Activated CD8-positive, alpha-beta memory T cell treated with anti-CD3 and anti-CD28 coated beads, Interleukin-2, amount 50 U/mL, for 24 hours (primary cell): Measurements from ENCODE around the gene CSRP1.

Source experiments
- DNase-seq: peaks from one replicate; pipeline ENCODE4 v3.0.0-alpha.2; 2020; ENCODE audit errors: extremely low read depth

CSRP1 gene

DNA sequence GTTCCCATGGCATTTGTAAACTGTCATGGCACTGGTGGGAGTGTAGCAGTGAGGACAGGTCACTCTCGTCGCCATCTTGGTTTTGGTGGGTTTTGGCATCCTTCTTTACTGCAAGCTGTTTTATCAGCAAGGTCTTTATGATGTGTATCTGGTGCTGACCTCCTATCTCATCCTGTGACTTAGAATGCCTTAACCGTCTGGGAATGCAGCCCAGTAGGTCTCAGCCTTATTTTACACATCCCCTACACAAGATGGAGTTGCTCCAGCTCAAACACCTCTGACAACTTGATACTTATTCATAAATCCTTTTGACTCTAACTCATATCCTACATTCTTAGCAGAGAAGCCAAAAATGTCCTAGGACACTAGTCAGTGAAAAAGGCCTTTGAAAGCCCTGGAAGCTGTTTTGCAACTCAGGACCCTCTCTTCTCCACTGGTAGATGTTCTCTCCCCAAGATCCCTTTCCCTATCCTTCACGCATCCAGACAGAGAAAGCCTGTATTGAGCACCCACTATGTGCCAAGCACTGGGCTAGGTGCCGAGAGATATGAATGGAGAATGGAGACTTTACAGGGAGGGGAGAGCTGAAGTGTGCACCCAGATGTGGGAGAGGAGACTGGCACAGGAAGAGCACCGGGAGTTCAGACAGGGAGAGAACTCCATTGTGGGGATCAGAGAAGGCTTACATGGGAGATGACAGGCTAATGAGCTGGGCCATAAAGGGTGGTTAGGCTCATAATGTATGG lies 6.7 kb upstream of the CSRP1 start:
- no peak for DNase-seq

DNA sequence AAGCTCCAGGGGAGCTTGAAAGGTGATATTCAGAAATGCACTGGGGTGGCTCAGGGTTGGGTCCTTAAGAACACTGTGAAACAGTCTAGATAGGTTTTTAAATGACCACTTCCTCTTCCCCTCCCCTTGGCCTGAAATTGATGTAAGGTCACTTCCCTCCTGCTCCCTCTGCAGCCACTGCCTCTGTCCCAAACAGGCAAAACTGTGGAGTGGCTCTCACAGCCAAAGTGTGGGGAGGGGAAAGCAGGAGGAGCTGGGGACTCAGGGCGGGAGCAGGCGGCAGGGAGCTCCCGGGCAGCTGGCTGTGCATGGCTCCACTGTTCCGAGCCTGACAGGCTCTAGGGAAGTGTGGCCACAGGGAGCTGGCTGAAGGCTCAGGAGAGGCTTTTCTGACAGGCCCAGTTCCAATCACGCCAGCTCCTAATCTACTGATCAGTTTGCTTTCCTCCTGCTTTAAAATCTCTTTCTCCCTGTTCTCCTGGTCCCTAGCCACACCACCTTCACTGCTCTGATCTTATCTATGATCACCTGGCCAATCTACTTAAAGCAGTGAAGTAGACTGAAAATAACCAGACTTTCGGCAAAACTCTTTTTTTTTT lies 5.1 kb upstream of the CSRP1 start:
- no peak for DNase-seq

DNA sequence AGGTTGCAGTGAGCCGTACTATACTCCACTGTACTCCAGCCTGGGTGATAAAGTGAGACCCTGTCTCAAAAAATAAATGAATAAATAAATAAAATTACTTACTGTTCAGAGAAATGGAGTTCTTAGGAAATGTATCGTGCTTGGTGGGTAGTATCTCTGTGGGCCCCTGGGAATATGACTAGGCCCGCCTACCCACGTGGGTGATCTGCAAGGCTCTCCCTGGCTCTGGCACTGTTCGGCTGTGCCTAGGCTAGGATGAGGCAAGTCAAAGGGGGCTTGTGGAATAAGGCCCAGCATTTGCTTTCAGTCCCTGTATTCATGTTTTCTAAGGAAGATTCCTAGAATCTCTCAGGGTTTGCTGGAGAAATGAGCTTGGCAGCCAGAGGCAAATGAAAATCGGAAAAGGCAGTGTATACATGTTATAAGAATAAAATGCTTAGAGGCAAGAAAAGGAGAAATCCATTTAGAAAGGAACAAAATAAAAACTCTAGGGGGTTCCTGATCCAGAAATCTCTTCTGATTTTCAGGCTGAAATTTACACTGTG lies 4.5 kb upstream of the CSRP1 start:
- DNase-seq = no peak

DNA sequence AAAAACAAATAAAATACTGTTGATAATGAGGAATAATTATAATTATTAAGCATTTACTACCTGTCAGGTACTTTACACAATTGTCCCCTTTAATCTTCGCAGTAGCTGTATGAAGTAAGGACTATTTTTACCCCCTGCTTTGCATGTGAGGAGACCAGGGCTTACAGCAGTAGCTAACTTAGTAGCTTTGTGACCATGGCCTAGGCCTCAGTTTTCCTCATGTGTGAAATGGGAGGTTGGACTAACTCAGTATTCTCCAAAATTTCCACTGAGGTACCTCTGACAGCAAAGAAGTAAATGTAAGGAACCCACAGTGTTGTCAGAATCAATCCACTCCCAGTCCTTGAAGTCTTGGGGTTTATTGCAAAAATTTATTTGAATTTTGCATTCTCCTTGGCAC lies 3.8 kb upstream of the CSRP1 start:
- no peak for DNase-seq

DNA sequence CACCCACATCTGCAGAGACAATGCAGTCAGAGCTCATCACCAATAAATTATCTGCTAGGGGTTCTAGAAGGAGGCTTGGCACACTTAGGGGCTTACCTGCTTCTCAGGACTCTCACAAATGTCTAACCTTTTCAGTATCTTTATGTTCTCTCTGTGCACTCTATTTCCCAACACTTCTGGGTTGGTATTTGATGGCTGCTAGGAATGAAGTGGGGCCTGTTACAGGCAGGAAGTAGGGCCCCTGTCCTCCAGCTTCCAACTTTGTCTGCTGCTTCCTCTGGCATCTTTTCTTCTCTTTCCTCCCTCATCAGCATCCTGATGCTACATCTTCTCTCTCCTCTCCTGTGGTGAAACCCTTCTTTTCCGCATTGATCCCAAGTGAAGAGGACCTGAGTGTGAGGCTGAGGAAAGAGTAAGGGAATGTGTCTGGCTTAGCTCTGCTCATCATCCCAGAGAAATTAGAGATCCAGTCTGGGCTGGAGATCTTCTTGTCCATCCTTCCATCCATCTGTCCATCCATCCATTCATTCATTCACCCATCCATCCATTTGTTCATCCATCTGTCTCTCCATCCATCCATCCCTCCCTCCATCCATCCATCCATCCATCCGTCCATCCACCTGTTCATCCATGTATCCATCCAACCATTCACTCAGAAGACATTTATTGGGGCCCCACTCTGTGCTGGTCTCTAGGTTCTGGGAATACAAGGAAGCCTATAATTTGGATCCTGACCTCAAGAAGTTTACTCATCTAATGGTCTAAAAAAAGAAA lies 2.9 kb upstream of the CSRP1 start:
- no peak for DNase-seq

DNA sequence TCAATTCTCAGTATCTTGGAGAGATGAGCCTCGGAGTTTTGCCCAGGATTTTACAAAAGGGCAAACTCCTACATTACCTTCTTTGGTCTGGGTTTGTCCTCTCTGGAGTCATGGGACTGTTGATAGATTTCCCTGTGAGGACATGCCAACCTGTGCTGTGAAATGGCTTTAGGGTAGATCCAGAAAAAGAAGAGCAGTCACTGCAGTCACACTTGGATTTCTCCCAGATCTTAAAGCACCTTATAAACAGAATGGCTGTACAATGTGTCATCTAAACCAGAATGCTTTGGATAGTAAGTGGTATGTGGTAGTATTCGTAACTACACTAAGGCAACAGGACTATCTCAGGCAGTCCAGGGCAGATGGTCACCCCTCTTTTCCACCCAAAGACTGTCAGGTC lies 1.9 kb upstream of the CSRP1 start:
- DNase-seq = no peak

DNA sequence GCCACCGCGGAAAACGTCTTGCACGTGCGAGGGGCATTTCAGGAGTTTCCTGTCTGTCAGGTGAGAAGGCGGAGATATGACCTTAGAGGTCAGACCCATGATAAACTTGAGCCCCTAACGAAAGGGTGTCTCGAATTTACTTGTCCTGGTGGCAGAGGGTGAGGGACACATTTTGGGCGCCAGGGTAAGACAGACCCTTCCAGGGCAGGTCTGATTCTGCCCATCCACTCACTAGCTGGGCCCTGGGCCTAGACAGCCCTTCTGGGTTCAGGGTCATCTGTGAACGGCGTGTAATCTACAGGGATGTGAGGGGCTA lies 395 bp upstream of the CSRP1 start:
- DNase-seq = no peak

DNA sequence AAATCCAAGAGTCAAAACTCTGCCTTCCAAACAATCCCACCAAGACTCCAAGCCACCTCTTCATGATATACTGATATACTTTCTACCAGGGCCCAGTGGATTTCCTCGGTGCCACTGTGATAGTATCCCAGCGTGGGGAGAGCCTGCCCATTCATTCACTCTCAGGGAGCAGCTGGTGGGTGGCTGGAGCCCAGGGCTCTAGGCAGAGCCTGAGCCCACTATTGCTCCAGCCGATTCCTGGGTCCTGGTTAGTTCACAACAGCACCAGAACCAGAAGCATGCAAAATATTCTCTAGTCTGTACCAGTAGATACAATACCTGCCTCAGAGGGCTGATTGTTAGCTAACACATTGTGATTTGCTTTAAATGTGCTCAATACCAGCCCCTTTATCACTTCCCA lies 831 bp downstream of the CSRP1 start:
- DNase-seq = no peak

DNA sequence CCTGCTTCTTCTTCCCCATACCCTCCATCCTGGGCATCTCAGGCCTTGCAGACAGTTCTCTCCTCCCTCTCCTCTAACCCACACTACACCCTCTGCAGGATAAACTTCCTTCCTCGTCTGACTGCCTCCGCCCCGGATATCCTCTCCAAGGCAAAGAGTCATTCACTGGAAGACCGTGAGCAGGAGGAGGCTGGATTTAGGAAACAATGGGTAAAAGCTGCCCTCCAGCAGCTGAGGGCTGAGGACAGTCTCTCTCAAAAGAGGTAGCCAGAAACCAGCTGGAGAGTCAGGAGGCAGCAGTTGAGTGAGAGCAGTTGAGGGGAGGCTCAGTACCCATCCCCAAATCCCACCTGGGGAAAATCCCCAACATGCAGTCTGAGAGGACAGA lies 1.4 kb downstream of the CSRP1 start:
- no peak for DNase-seq

DNA sequence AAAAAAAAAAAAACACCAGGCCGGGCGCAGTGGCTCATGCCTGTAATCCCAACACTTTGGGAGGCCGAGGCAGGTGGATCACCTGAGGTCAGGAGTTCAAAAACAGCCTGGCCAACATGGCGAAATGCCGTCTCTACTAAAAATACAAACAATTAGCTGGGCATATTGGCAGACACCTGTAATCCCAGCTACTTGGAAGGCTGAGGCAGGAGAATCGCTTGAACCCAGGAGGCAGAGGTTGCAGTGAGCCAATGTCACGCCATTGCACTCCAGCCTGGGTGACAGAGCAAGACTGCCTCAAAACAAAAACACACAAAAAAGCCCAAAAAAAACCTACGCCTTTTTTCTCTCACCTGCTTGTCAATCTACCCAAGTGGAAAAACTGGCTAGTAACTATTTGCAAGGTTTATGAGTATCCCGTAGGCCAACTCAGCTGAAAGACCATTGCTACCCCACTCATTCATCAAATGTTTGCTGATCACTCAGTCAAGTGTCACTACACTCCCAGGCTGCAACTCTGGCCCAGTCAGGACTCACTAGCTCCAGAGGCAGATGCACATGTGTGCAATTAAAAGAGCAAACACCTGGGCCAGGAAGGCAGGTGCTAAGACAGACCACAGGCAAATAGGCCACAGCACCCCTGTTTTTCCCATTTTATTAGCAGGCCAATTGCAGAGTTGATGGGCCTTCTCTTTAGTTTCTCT lies 2.0 kb downstream of the CSRP1 start:
- no peak for DNase-seq

DNA sequence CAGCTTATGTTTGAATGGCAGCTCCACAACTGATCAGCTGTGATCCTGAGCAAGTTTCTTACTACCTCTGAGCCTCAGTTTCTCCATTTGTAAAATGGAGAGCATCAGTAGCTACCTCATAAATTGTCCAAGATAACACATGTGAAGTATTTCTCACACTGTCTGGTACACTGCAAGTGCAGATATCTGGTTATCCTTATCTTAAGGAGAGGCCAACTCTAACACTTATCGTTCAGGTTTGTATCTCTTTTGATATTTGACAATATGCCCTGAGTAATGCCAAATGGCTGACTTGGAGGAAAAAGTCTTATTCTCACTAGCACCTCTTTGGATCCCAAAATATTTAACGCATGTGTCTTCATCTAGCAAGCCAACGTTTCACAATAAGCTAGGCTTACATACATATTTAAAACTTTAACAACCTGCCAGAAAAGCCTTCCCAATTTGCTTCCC lies 2.7 kb downstream of the CSRP1 start:
- DNase-seq = no peak

DNA sequence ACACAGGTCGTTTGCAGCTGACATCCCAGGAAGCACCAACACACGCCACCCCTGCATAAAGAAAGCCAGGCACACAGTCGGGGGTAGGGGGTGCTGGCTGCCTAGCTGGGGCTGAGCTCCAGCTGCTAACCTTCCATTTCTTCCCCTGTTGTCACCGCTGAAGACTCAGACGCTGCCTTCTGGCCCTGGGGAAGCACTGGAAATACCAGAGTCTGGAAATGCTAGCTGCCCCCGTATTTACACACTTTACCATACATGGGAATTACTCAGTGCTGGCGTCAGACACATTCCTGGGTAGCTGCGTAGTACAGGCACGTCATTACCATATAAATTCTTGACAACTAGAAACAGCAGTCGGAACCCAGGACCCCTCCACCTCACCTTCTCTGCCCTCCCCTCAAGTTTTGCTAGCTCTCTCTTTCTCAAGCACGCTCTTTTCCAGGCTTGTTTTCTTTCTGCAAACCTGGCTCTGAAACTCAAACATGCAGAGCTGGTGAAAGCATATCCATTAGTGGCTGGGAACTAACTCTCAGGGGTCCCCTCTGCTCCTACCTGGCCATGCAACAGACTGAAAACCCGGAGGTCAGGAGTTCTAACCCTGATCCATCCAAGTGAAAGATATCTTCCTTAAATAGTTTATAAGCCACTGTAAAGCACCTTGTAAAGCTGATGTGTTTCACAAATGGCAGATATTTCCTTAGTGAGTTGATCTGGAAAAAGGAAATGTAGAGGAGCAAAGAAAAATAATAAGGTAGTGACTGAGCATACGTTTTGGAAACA lies 3.3 kb downstream of the CSRP1 start:
- no peak for DNase-seq

DNA sequence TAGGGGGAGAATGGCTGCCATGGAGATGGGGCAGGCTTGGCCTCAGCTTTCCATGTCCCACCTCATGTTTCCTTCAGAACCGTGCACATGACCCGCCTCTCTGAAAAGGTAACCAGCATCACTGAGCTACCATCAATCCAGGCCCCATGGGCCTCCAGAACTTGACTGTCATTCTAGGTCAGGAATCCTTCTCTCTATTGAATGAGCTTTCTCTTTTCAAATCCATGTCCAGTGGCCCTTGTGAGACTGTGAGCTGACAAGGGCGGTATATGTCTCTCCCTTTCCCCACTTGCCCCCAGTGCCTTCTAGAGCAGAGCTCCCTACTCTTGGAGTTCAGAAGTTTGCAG lies 4.4 kb downstream of the CSRP1 start:
- DNase-seq = no peak

DNA sequence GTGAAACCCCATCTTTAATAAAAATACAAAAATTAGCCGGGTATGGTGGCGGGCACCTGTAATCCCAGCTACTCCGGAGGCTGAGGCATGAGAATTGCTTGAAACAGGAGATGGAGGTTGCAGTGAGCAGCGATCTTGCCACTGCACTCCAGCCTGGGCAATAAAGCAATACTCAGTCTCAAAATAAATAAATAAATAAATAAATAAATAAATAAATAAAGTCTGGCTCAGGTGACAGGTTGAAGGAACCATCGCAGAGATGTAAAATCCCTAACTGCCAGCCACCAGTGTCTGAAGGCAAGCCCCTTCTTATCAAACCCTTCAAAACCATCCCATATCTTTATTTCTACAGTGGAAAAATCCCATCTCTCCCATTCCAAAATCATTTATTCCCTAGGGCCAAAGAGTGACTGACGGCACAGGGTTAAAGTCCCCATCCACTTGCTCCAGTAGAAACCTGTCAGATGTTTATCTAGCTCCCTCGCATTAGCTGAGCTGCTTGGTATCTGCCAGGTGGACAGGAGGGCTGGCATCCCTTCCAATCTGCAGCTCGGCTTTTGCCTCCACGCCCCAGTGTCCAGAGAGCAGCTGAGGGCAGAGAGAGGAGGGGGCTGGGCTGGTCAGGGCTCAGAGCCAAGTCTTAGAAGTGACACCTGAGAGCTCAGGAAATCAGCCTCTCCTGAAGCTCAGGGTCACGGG lies 5.0 kb downstream of the CSRP1 start:
- DNase-seq = no peak

DNA sequence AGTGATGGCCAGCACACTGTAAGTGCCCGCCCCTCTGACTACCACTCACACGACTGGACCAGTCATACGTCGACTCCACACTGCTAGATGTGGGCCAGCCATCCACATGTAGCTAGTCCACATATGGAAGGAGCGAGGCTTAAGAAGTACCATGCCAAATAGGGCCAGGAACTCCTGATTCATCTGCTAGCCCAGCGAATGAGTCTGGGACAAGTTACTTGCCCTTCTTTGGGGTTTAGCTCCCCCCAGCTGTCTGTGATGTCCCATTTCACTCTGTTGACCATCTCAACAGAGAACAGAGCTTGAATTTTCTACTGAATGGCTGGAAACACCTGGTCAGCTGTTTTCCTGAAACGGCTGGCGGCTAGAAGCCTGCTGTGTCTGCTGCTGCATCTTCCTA lies 5.8 kb downstream of the CSRP1 start:
- DNase-seq = no peak

DNA sequence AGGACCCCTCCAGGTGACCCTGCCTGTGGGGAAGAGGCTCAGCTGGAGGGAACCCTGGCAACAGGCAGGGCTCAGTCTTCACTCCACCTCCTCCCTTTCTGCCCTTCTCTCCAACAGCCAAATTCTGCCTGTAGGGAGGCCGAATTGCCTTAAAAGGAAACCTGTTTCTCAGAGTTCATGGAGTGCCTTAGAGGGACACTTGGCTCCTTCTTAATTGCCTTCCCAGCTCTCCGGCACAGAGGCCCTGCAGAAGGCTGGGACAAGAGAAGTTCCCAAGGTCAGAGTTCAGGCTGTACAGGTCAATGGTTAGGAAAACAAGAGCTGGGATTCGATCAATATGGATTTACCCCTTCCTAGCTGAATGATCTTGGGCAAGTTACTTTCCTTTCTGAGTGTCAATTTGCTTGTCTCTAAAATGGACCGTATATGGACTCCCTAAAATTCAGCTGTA lies 6.2 kb downstream of the CSRP1 start:
- DNase-seq = no peak

DNA sequence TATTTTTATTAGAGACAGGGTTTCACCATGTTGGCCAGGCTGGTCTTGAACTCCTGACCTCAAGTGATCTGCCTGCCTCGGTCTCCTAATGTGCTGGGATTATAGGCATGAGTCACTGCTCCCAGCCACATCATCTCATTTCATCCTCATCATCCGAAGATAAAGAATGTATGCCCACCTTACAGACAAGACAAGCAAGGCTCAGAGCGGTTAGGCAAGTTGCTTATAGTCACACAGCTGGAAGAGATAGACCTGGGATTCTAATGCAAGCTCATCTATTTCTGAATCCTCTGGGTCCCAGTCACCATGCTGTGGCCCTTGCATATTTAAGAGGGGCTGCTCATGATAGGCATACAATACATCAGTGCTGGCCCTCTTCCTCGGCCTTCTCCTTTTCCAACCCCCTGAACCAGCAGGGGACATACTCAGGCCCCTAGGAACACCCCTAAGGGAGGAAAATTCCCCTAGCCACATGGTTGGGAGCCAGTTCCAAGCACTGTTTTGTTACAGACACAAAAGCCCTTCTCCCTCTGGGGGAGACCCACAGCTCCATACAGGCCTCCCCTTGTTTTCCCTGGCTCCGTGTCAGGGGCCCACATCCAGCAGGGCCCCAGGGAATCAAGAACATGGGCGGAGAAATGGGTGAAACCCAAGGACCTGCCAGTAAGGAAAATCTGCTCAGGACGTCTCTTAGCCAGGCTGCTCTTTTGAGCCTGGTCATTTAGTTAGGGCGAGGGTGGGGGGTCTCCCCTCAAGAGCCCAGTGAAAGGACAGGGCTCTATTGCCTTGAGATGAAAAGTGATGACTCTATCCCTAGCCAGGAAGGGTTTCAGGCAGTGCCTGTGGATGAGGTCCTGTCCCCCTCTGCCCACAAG lies 6.9 kb downstream of the CSRP1 start:
- no peak for DNase-seq

DNA sequence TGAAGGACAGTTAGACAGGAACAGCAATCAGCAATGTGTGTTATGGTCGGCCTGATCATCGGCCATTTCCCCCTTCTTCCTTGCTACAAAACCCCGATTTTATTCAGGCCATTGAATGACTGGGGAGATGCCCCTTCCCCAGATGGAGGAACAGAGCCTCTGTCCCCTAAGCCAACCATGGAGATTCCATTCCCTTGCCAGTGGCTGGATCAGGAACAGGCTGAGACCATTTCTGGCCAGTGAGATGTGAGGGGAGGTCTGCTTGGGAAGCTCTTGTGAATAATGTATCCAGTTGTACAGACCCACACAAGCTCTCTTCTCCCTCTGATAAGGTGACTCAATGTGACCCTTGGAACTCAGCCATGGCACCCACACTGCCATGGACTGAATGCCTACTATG lies 7.7 kb downstream of the CSRP1 start:
- DNase-seq = no peak

DNA sequence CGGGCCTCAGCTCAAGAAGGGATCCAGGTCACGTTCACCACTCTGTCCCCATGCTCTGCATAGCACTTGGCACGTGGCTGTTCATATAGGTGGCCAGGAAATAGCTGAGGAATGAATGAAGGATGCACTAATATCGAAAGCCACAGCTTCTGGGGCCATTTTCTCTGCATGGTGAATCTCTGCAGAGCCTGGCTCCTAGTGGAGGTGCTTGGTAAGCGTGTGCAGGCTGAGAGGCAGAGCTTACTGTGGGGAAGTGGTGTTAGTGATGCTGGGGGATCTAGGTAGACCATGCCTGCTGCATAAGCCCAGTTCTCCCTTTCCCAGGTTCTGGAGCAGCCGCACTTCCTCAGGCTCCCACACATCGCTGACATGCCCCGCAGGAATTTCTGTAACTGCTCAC lies 8.3 kb downstream of the CSRP1 start:
- no peak for DNase-seq

DNA sequence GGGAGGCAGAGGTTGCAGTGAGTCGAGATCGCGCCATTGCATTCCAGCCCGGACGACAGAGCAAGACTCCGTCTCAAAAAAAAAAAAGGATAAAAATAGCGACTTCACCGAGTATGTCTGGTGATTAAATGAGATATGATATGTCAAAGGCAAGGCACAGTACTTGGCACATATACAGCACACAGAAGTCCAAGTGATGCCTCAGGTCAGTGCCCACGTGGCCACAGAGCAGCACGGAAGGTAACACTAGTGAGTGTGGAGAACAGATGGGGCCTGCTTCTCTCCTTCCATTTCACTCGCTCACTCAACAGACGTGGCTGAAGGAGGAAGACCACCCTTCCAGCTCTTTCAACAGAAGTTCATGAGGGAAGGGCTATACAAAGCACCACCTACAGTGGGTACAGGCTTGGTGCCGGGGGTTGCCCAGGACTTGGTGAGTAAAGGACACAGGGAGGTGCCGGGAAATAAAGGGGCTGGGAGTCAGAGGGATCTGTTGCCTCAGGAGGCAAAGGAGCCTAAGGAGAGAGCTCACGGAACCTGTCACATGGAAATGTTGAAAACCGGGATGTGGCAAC lies 8.9 kb downstream of the CSRP1 start:
- no peak for DNase-seq
